Measurements from ENCODE around the gene C4orf50.

DNA sequence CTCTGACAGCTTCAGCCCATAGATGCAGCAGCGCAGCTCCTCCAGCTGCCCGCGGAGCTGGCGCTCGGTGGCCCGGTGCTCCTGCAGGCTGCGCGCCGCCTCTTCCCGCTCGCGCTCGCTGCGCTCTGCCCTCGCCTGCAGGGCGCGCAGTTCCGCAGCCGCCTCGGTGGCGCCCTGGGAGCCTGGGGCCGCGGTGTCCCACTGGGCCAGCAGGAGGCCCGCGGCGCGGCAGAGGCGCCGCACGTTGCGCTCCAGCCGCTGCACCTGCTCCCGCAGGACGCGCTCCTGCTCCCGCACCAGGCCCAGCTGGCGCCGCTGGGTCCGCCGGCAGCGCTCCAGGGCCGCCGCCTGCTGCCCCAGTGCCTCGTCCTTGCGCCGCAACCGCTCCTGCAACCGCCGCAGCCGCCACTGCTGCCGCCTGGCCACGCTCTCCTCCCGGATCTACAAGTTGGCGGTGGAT, 10.1 kb downstream of the C4orf50 start:
- TF ChIP-seq, protein P1, sequence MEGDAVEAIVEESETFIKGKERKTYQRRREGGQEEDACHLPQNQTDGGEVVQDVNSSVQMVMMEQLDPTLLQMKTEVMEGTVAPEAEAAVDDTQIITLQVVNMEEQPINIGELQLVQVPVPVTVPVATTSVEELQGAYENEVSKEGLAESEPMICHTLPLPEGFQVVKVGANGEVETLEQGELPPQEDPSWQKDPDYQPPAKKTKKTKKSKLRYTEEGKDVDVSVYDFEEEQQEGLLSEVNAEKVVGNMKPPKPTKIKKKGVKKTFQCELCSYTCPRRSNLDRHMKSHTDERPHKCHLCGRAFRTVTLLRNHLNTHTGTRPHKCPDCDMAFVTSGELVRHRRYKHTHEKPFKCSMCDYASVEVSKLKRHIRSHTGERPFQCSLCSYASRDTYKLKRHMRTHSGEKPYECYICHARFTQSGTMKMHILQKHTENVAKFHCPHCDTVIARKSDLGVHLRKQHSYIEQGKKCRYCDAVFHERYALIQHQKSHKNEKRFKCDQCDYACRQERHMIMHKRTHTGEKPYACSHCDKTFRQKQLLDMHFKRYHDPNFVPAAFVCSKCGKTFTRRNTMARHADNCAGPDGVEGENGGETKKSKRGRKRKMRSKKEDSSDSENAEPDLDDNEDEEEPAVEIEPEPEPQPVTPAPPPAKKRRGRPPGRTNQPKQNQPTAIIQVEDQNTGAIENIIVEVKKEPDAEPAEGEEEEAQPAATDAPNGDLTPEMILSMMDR (conservative IDR thresholded peaks at IDR 0.05): no peak
- no peak for TF ChIP-seq EZH2 (IDR thresholded peaks at IDR 0.05; ENCODE audit: low read depth)

Measured in PC-9 (cell line).